Measurements from ENCODE around the gene EFCAB12. TPM values are rescaled to one million over a fixed set of nuclear protein-coding genes. Genes with fewer than 3 reads are reported as not detected.
"Not testable (repeated sequence)": the region's sequence is repeated elsewhere in the genome, so short reads cannot be mapped to it uniquely, and the experiment has no call there.

The EFCAB12 gene
- total and polyA plus RNA-seq, 3 experiments from 2014 or later: 0.21 to 0.40 (median 0.39) TPM

DNA sequence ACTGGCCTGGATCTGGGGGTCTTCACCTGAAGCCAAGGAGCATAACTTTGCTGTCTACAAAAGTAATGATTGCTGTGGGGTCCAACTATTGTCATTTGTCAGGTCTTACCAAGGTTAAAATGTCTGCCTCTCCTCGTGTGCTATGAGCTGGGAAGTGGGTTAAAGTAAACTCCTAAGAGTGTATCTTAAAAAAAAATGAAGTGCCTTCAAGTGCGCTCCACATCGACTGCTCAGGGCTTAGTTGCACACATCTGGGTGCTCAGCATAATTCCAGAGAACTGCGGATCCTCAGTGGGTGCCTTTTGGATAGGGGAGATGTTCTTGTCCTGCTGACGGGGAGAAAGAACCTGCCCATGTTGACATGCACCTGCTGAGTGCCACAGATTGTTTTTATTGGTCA is 40.9 kb downstream of the EFCAB12 start:
- H3K4me3 Mint-ChIP-seq: no peak overlapping the region
- Histone ChIP-seq H3K27me3 (ENCODE audit: insufficient read depth, low read length, poor library complexity, severe bottlenecking) (no peaks in the 10 kb centered on the region), H3K4me1 (ENCODE audit: insufficient read depth, low read length) (no peaks in the 10 kb centered on the region), H3K27ac (ENCODE audit: low read depth, low read length) (no peak overlapping the region), H3K36me3 (ENCODE audit: insufficient read depth, low read length) (peaks cover 17% of the 10 kb centered on the region), H3K9me3 (ENCODE audit: low read length) (no peaks in the 10 kb centered on the region), H3K4me3 (ENCODE audit: low read length) (no peak overlapping the region)
- no peak for DNase-seq
- POLR2A ChIA-PET: no interaction called here
- H3K4me1 Mint-ChIP-seq: no peaks in the 10 kb centered on the region
- H3K27me3 Mint-ChIP-seq: no peaks in the 10 kb centered on the region
- peaks cover 10 to 58% (median 18%) of the 10 kb centered on the region in 3 donors for H3K36me3 Mint-ChIP-seq
- CTCF ChIA-PET: interaction anchor here (1.1 kb wide), 1 partner anchor 9 kb away, joined by 3 read pairs; no protein-coding TSS in a partner anchor
- no peaks in the 10 kb centered on the region for H3K9me3 Mint-ChIP-seq
- H3K27ac Mint-ChIP-seq: peak overlapping the region in 1 of 8 donors; percentile 38

- H3K4me1 Mint-ChIP-seq: no peaks in the 10 kb centered on the region
- H3K27ac Mint-ChIP-seq: peak overlapping the region in 1 of 8 donors; percentile 38
- no peaks in the 10 kb centered on the region for H3K9me3 Mint-ChIP-seq
- H3K4me3 Mint-ChIP-seq: no peak overlapping the region
- no peak overlapping the region for H3K4me3 ChIP-seq (ENCODE audit: low read length)
- H3K4me1 ChIP-seq (ENCODE audit: insufficient read depth, low read length): no peaks in the 10 kb centered on the region
- no peak overlapping the region for H3K27ac ChIP-seq (ENCODE audit: low read depth, low read length)
- ChIA-PET POLR2A (no interaction called here), CTCF (interaction anchor here (1.1 kb wide), 1 partner anchor 9 kb away, joined by 3 read pairs; no protein-coding TSS in a partner anchor)
- DNase-seq: no peak
- no peaks in the 10 kb centered on the region for H3K27me3 ChIP-seq (ENCODE audit: insufficient read depth, low read length, poor library complexity, severe bottlenecking)
- H3K27me3 Mint-ChIP-seq: no peaks in the 10 kb centered on the region
- no peaks in the 10 kb centered on the region for H3K9me3 ChIP-seq (ENCODE audit: low read length)
- H3K36me3 ChIP-seq (ENCODE audit: insufficient read depth, low read length): peaks cover 17% of the 10 kb centered on the region
- peaks cover 10 to 54% (median 18%) of the 10 kb centered on the region in 3 donors for H3K36me3 Mint-ChIP-seq
Measured at GRCh38 chr3:129386984-129387383, 41.5 kb downstream of the EFCAB12 start.

DNA sequence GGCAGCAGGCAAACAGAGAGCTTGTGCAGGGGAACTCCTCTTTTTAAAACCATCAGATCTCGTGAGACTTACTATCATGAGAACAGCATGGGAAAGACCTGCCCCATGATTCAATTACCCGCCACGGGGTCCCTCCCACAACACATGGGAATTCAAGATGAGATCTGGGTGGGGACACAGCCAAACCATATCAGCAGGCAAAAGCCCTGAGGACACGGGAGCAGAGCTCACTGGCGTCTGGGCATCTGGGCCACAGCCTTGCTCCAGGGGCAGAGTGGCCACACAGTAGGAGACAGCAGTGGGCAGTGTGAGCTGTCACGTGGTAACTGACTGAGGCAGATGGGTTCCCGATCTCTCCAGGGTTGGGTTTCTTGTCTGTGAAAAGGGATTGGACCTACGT is 42.9 kb downstream of the EFCAB12 start:
- CTCF ChIA-PET: interaction anchor here (1.1 kb wide), 1 partner anchor 440 kb away, joined by 3 read pairs; no protein-coding TSS in a partner anchor
- H3K9me3 ChIP-seq (ENCODE audit: low read length); H3K27ac ChIP-seq (ENCODE audit: low read depth, low read length); DNase-seq; H3K9me3 Mint-ChIP-seq; H3K27me3 Mint-ChIP-seq; H3K4me1 Mint-ChIP-seq; H3K4me1 ChIP-seq (ENCODE audit: insufficient read depth, low read length); H3K4me3 ChIP-seq (ENCODE audit: low read length); H3K27me3 ChIP-seq (ENCODE audit: insufficient read depth, low read length, poor library complexity, severe bottlenecking); POLR2A ChIA-PET; H3K4me3 Mint-ChIP-seq: not testable (repeated sequence)
- Mint-ChIP-seq H3K36me3 (peaks cover 10 to 42% (median 18%) of the 10 kb centered on the region in 3 donors), H3K27ac (peak overlapping the region in 2 of 8 donors; percentile 27 to 53)
- H3K36me3 ChIP-seq (ENCODE audit: insufficient read depth, low read length): peaks cover 16% of the 10 kb centered on the region

DNA sequence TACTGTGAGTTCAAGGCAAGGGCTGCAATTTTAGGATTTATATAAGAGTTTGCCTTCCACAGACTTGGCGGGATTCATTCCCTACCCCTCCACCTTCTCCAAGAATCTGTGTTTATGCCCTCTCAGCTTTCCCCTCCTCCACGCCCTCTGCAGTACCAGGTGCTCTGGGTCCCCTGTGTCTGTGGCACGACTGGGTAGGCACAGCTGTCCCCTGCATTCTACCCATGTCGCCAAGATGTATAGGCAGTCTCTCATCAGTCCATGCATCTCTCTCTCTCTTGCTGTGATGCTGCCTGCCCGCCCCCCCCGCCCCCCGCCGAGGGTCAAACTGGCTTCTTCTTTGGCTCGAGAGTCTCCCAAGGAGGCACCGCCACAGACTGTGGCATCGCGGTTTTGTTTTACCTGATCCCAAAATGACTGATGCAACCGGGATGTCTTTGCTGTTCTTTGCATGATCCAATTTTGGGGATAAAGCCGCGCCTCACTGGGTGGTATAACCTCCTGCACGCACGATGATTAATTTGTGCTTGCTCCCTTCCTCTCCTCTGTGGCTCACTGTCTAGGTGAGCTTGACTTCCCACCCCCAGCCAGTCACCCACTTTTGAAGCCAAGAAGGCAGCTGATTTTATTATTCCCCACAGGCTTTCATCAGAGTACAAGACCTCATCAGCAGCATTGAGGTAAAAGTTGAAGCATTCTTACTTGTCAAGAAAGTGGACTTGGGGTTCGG is 43.7 kb downstream of the EFCAB12 start:
- DNase-seq: no peak
- Mint-ChIP-seq H3K27ac (peak overlapping the region in 4 of 8 donors; percentile 53 to 77 (median 74)), H3K36me3 (peaks cover 10 to 37% (median 18%) of the 10 kb centered on the region in 3 donors), H3K9me3 (no peaks in the 10 kb centered on the region), H3K4me3 (no peak overlapping the region), H3K4me1 (no peaks in the 10 kb centered on the region), H3K27me3 (no peaks in the 10 kb centered on the region)
- Histone ChIP-seq H3K27me3 (ENCODE audit: insufficient read depth, low read length, poor library complexity, severe bottlenecking) (no peaks in the 10 kb centered on the region), H3K4me1 (ENCODE audit: insufficient read depth, low read length) (no peaks in the 10 kb centered on the region), H3K4me3 (ENCODE audit: low read length) (no peak overlapping the region), H3K9me3 (ENCODE audit: low read length) (no peaks in the 10 kb centered on the region), H3K27ac (ENCODE audit: low read depth, low read length) (no peak overlapping the region), H3K36me3 (ENCODE audit: insufficient read depth, low read length) (peaks cover 12% of the 10 kb centered on the region)
- CTCF ChIA-PET: interaction anchor here (1.1 kb wide), 1 partner anchor 440 kb away, joined by 3 read pairs; no protein-coding TSS in a partner anchor
- POLR2A ChIA-PET: no interaction called here

DNA sequence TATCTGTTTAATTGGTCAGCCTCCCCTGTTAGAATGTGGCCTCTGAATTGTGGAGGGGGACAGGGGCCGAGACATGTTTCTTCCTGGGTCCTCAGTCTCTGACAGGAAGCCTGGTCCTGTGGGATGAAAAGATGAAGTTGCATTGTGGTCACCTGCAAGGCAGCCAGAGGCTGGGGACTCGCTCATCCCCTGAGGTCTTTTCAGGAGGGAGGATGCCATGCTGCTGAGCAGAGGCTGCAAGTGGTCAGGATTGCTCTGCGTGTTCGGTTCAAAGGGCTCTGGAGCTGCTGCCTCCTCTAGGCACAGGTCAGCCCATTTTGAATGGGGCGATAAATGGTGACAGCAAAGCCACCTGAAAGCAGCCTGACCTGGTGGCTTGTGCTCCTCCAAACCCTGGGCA is 44.3 kb downstream of the EFCAB12 start:
- H3K4me3 Mint-ChIP-seq; H3K4me1 ChIP-seq (ENCODE audit: insufficient read depth, low read length); H3K36me3 ChIP-seq (ENCODE audit: insufficient read depth, low read length); H3K27ac ChIP-seq (ENCODE audit: low read depth, low read length); H3K27me3 Mint-ChIP-seq; H3K27me3 ChIP-seq (ENCODE audit: insufficient read depth, low read length, poor library complexity, severe bottlenecking); POLR2A ChIA-PET; DNase-seq; H3K9me3 Mint-ChIP-seq; H3K9me3 ChIP-seq (ENCODE audit: low read length); H3K4me1 Mint-ChIP-seq; H3K4me3 ChIP-seq (ENCODE audit: low read length): not testable (repeated sequence)
- CTCF ChIA-PET: interaction anchor here (0.8 to 1.8 kb wide), 8 partner anchors 9 to 445 kb away, joined by 3 to 11 read pairs (median 6); no protein-coding TSS in a partner anchor
- Mint-ChIP-seq H3K36me3 (peaks cover 10 to 30% (median 13%) of the 10 kb centered on the region in 3 donors), H3K27ac (peak overlapping the region in 3 of 8 donors; percentile 47 to 69 (median 59))

DNA sequence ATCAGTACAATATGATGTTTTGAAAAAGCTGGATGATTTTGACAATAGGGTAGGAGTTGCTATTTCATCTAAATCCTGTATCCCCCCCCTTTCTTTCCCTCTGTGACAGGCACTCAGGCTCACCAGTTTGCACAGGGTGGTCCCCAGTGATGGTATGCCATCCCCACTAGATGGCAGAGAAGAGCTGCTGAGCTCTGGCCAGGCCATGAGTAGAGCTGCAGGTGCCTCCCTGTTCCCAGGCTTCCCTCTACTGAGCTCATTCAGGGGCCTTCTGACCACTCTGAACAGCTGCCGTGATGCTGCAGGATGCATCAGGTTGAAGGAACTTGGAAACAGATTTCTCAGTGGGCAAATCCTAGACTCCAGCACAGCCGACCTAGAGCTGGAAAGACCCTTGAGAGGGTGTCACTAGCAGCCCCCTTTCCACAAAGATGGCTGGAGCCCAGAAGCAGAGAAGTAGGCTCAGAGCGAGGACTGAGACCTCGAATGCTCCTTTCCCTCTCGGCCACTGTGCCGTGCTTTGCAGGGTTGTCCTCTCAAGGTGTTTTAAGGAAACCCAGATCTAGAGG is 45.1 kb downstream of the EFCAB12 start:
- Mint-ChIP-seq H3K27me3 (no peaks in the 10 kb centered on the region), H3K4me1 (no peaks in the 10 kb centered on the region), H3K36me3 (peaks cover 10 to 23% (median 13%) of the 10 kb centered on the region in 3 donors), H3K9me3 (no peaks in the 10 kb centered on the region), H3K4me3 (no peak overlapping the region), H3K27ac (peak overlapping the region in 2 of 8 donors; percentile 6 to 14)
- POLR2A ChIA-PET: interaction anchor here (0.9 kb wide), 1 partner anchor 68 kb away, joined by 3 read pairs; a partner anchor contains a TSS
- H3K4me3 ChIP-seq (ENCODE audit: low read length): no peak overlapping the region
- H3K36me3 ChIP-seq (ENCODE audit: insufficient read depth, low read length): peaks cover 7% of the 10 kb centered on the region
- no peak overlapping the region for H3K27ac ChIP-seq (ENCODE audit: low read depth, low read length)
- peak in 4 of 5 donors; percentile 6 to 66 (median 26) for DNase-seq
- no peaks in the 10 kb centered on the region for H3K4me1 ChIP-seq (ENCODE audit: insufficient read depth, low read length)
- CTCF ChIA-PET: interaction anchor here (0.6 to 1.8 kb wide), 13 partner anchors 8 to 446 kb away, joined by 3 to 11 read pairs (median 3); partner anchors contain the start of gene EFCAB12
- no peaks in the 10 kb centered on the region for H3K9me3 ChIP-seq (ENCODE audit: low read length)
- no peaks in the 10 kb centered on the region for H3K27me3 ChIP-seq (ENCODE audit: insufficient read depth, low read length, poor library complexity, severe bottlenecking)

DNA sequence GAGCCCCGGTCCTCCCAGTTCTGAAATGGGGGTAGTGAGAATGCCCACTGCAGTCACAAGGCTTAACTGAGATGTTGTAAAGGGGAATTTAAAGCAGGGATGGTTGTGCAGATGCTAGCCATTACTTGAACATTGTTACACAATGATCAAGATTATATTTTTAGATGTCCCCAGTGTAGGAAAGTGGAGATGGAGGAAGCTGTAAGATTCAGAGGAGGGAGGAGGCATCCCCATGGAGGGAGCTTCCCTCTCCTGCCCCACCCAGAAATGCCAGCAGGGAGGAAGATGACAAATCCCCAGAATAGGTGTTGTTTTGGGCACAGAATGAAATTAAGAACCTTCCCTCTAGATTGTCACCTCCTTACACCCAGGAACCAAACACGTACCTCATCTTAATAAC is 46.1 kb downstream of the EFCAB12 start:
- no peak for DNase-seq
- H3K4me1 ChIP-seq (ENCODE audit: insufficient read depth, low read length): no peaks in the 10 kb centered on the region
- H3K27me3 ChIP-seq (ENCODE audit: insufficient read depth, low read length, poor library complexity, severe bottlenecking): no peaks in the 10 kb centered on the region
- no peak overlapping the region for H3K27ac ChIP-seq (ENCODE audit: low read depth, low read length)
- Mint-ChIP-seq H3K9me3 (no peaks in the 10 kb centered on the region), H3K27me3 (no peaks in the 10 kb centered on the region), H3K36me3 (peaks cover 6 to 13% (median 7%) of the 10 kb centered on the region in 3 donors), H3K27ac (peak overlapping the region in 1 of 8 donors; percentile 63), H3K4me3 (no peak overlapping the region), H3K4me1 (no peaks in the 10 kb centered on the region)
- POLR2A ChIA-PET: interaction anchor here (0.9 kb wide), 1 partner anchor 67 kb away, joined by 3 read pairs; a partner anchor contains a TSS
- H3K9me3 ChIP-seq (ENCODE audit: low read length): no peaks in the 10 kb centered on the region
- CTCF ChIA-PET: interaction anchor here (1.5 to 1.8 kb wide), 2 partner anchors 17 to 447 kb away, joined by 8 to 11 read pairs; no protein-coding TSS in a partner anchor
- peaks cover 2% of the 10 kb centered on the region for H3K36me3 ChIP-seq (ENCODE audit: insufficient read depth, low read length)
- H3K4me3 ChIP-seq (ENCODE audit: low read length): no peak overlapping the region

All from CD8-positive, alpha-beta memory T cell (primary cell).